H9 (cell line): ENCODE measurements around the gene ZNF467. TPM values are rescaled to one million over a fixed set of nuclear protein-coding genes. Genes with fewer than 3 reads are reported as not detected.

Experiments
- DNase-seq: peaks from one replicate; pipeline ENCODE4 v3.0.0-alpha.2; 2017
- H2AFZ ChIP-seq: one replicate; pipeline ENCODE4 v1.6.1; 2013; ENCODE audit warnings: mild to moderate bottlenecking, low read length, control low read depth, moderate library complexity
- H2AK5ac ChIP-seq: 2 replicates; pipeline ENCODE4 v1.6.1; 2013; ENCODE audit warnings: low read length, control low read depth, mixed read lengths; ENCODE audit not compliant: insufficient read length
- H2BK120ac ChIP-seq: one replicate; pipeline ENCODE4 v1.6.1; 2013; ENCODE audit warnings: low read depth, mild to moderate bottlenecking, low read length, control low read depth, inconsistent platforms; ENCODE audit not compliant: poor library complexity, severe bottlenecking
- H2BK12ac ChIP-seq: 2 replicates; pipeline ENCODE4 v1.6.1; 2013; ENCODE audit warnings: low read length, control low read depth, mixed read lengths, low read depth; ENCODE audit not compliant: insufficient read length
- H2BK15ac ChIP-seq: 2 replicates; pipeline ENCODE4 v1.6.1; 2013; ENCODE audit warnings: low read depth, low read length, control low read depth
- H2BK20ac ChIP-seq: one replicate; pipeline ENCODE4 v1.6.1; 2013; ENCODE audit warnings: low read depth, mild to moderate bottlenecking, low read length, control low read depth, inconsistent platforms; ENCODE audit not compliant: poor library complexity, severe bottlenecking
- H2BK5ac ChIP-seq: 2 replicates; pipeline ENCODE4 v1.6.1; 2013; ENCODE audit warnings: low read length, control low read depth, mixed read lengths; ENCODE audit not compliant: insufficient read length
- H3K14ac ChIP-seq: 2 replicates; pipeline ENCODE4 v1.6.1; 2013; ENCODE audit warnings: low read length, control low read depth; ENCODE audit not compliant: insufficient read depth
- H3K18ac ChIP-seq: 2 replicates; pipeline ENCODE4 v1.6.1; 2013; ENCODE audit warnings: low read depth, mild to moderate bottlenecking, mixed read lengths, low read length, control low read depth; ENCODE audit not compliant: insufficient read length
- H3K23ac ChIP-seq: 2 replicates; pipeline ENCODE4 v1.6.1; 2013; ENCODE audit warnings: low read length, control low read depth, mixed read lengths, low read depth; ENCODE audit not compliant: insufficient read length
- H3K23me2 ChIP-seq: 2 replicates; pipeline ENCODE4 v1.6.1; 2013; ENCODE audit warnings: low read depth, mild to moderate bottlenecking, mixed read lengths, low read length, control low read depth; ENCODE audit not compliant: insufficient read length, poor library complexity, severe bottlenecking
- H3K27ac ChIP-seq: 2 replicates; pipeline ENCODE4 v1.5.1; 2013; ENCODE audit warnings: low read length, control low read depth, mixed read lengths, low read depth; ENCODE audit not compliant: insufficient read length
- H3K27me3 ChIP-seq: 2 replicates; pipeline ENCODE4 v1.6.1; 2013; ENCODE audit warnings: low read length, control low read depth, inconsistent platforms; ENCODE audit not compliant: insufficient read depth
- H3K4ac ChIP-seq: 2 replicates; pipeline ENCODE4 v1.6.1; 2013; ENCODE audit warnings: low read depth, mild to moderate bottlenecking, control low read depth, inconsistent platforms, low read length, moderate library complexity
- H3K4me1 ChIP-seq: 2 replicates; pipeline ENCODE4 v1.6.1; 2013; ENCODE audit warnings: low read length, control low read depth, inconsistent platforms; ENCODE audit not compliant: insufficient read depth
- H3K4me2 ChIP-seq: 2 replicates; pipeline ENCODE4 v1.6.1; 2013; ENCODE audit warnings: low read length, control low read depth, mixed read lengths; ENCODE audit not compliant: insufficient read length, insufficient read depth
- H3K56ac ChIP-seq: 2 replicates; pipeline ENCODE4 v1.6.1; 2013; ENCODE audit warnings: low read depth, mild to moderate bottlenecking, mixed read lengths, low read length, control low read depth; ENCODE audit not compliant: insufficient read length
- H3K79me1 ChIP-seq: 2 replicates; pipeline ENCODE4 v1.6.1; 2013; ENCODE audit warnings: low read depth, mild to moderate bottlenecking, moderate library complexity, low read length, control low read depth, inconsistent platforms; ENCODE audit not compliant: insufficient read depth, poor library complexity, severe bottlenecking
- H3K79me2 ChIP-seq: 2 replicates; pipeline ENCODE4 v1.6.1; 2013; ENCODE audit warnings: low read length, control low read depth, inconsistent platforms; ENCODE audit not compliant: insufficient read depth
- H3K9ac ChIP-seq: 2 replicates; pipeline ENCODE4 v1.6.1; 2013; ENCODE audit warnings: low read length, control low read depth, mixed read lengths; ENCODE audit not compliant: insufficient read length; ENCODE audit errors: extremely low read depth
- H3K9me3 ChIP-seq: one replicate; pipeline ENCODE4 v1.6.1; 2013; ENCODE audit warnings: low read depth, low read length, inconsistent platforms; ENCODE audit not compliant: control insufficient read depth
- H3T11ph ChIP-seq: one replicate; pipeline ENCODE4 v1.6.1; 2013; ENCODE audit warnings: mild to moderate bottlenecking, low read length, control low read depth, inconsistent platforms
- H4K20me1 ChIP-seq: one replicate; pipeline ENCODE4 v1.6.1; 2013; ENCODE audit not compliant: control insufficient read depth, insufficient read length, insufficient read depth
- H4K5ac ChIP-seq: 2 replicates; pipeline ENCODE4 v1.6.1; 2013; ENCODE audit warnings: low read depth, mild to moderate bottlenecking, mixed read lengths, low read length, control low read depth; ENCODE audit not compliant: insufficient read length
- H4K8ac ChIP-seq: replicated peaks from 2 replicates; pipeline ENCODE4 v1.6.1; 2013; ENCODE audit warnings: low read length, control low read depth, mixed read lengths, low read depth; ENCODE audit not compliant: insufficient read length
- H4K91ac ChIP-seq: 2 replicates; pipeline ENCODE4 v1.6.1; 2013; ENCODE audit warnings: low read depth, mild to moderate bottlenecking, moderate library complexity, mixed read lengths, low read length, control low read depth; ENCODE audit not compliant: insufficient read length
- H3K27ac Mint-ChIP-seq, 3 experiments: 2 replicates in 2 of 3; 3 replicates in 1 of 3; pipeline ENCODE4 v1.8.0; 2020 to 2021; ENCODE audit warnings: mixed read lengths in 3 of 3, mild to moderate bottlenecking in 1 of 3, moderate library complexity in 1 of 3
- H3K27me3 Mint-ChIP-seq: 2 replicates; pipeline ENCODE4 v1.8.0; 2021; ENCODE audit warnings: low read depth, mild to moderate bottlenecking, moderate library complexity, mixed read lengths
- H3K36me3 Mint-ChIP-seq, 3 experiments: 2 replicates in 2 of 3; 3 replicates in 1 of 3; pipeline ENCODE4 v1.8.0; 2020 to 2021; ENCODE audit warnings: low read depth in 3 of 3, mixed read lengths in 3 of 3; ENCODE audit not compliant: insufficient read depth in 1 of 3
- H3K4me1 Mint-ChIP-seq, 2 experiments: 2 replicates each; pipeline ENCODE4 v1.8.0; 2020; ENCODE audit warnings: mixed read lengths in 2 of 2
- H3K4me3 Mint-ChIP-seq, 2 experiments: 2 replicates in 1 of 2; 3 replicates in 1 of 2; pipeline ENCODE4 v1.8.0; 2020 to 2021; ENCODE audit warnings: mild to moderate bottlenecking in 2 of 2, mixed read lengths in 2 of 2, moderate library complexity in 1 of 2
- H3K9me3 Mint-ChIP-seq, 2 experiments: 2 replicates in 1 of 2; 3 replicates in 1 of 2; pipeline ENCODE4 v1.8.0; 2020; ENCODE audit warnings: mild to moderate bottlenecking in 2 of 2, mixed read lengths in 2 of 2, moderate library complexity in 1 of 2
- WGBS: extraction: QIAGEN DNeasy Blood & Tissue Kit; methylation state at CpG from one replicate; pipeline ENCODE4 v1.1.7; 2013; ENCODE audit warnings: missing lambda C conversion rate, low lambda C conversion rate, mixed read lengths; ENCODE audit not compliant: insufficient read length; ENCODE audit errors: extremely low coverage; 5-methylcytosine and 5-hydroxymethylcytosine counted together
- total RNA-seq: library from RNA; stranded (reverse); gene quantifications from 2 replicates; pipeline ENCODE4 v1.2.1, GENCODE V29; 2021
- TF ChIP-seq, protein P1 (sequence below): fragments of 200-600 bp; sonication (generic); conservative IDR thresholded peaks from 3 replicates; pipeline ENCODE4 v1.8.0; 2021; ENCODE audit warnings: antibody characterized with exemption, mild to moderate bottlenecking

The ZNF467 gene
- total RNA-seq, 1 experiment from 2014 or later = 0.31 TPM

DNA sequence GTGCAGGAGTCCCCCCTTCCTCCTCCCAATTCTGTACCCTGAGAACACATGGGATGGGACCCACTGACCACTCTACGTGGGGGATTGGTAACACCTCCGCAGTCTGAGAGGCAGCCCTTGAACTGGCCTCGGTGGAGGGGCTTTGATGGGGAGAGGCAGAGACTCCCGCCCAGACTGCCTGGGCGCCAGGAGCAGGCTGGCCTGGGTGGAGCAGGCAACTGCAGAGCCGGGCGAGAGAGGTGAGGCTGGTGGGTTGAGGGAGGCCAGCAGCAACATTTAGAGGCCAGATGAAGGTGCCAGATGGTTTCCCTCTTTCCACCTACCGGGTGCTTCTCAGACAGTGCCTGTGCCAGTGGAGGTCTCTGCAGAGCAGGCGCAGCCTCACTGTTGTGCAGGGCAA is 30.7 kb upstream of the ZNF467 start:
- Histone ChIP-seq H2BK5ac (no peak overlapping the region), H2AK5ac (no peak overlapping the region), H3K79me2 (no peaks in the 10 kb centered on the region), H4K5ac (no peak overlapping the region), H4K8ac (no peak overlapping the region), H4K20me1 (no peaks in the 10 kb centered on the region), H3T11ph (no peak overlapping the region), H3K4me1 (no peaks in the 10 kb centered on the region), H3K27ac (no peak overlapping the region), H2AFZ (no peak overlapping the region), H3K79me1 (no peaks in the 10 kb centered on the region), H3K23me2 (no peaks in the 10 kb centered on the region), H2BK120ac (no peak overlapping the region), H3K4ac (no peak overlapping the region), H2BK15ac (no peak overlapping the region), H3K27me3 (no peaks in the 10 kb centered on the region), H2BK20ac (no peak overlapping the region), H2BK12ac (no peak overlapping the region), H3K9me3 (no peaks in the 10 kb centered on the region), H3K56ac (no peak overlapping the region), H3K18ac (no peak overlapping the region), H4K91ac (no peak overlapping the region), H3K4me2 (no peak overlapping the region), H3K14ac (no peak overlapping the region), H3K9ac (no peak overlapping the region), H3K23ac (no peak overlapping the region)
- Mint-ChIP-seq H3K27ac (no peak overlapping the region; a peak in 1 of 7 replicates), H3K4me1 (peaks cover 0 to 2% of the 10 kb centered on the region in 2 experiments; a peak in 2 of 4 replicates), H3K9me3 (no peaks in the 10 kb centered on the region), H3K27me3 (peaks cover 19% of the 10 kb centered on the region), H3K36me3 (no peaks in the 10 kb centered on the region), H3K4me3 (no peak overlapping the region)
- DNase-seq = no peak
- TF ChIP-seq, protein P1, sequence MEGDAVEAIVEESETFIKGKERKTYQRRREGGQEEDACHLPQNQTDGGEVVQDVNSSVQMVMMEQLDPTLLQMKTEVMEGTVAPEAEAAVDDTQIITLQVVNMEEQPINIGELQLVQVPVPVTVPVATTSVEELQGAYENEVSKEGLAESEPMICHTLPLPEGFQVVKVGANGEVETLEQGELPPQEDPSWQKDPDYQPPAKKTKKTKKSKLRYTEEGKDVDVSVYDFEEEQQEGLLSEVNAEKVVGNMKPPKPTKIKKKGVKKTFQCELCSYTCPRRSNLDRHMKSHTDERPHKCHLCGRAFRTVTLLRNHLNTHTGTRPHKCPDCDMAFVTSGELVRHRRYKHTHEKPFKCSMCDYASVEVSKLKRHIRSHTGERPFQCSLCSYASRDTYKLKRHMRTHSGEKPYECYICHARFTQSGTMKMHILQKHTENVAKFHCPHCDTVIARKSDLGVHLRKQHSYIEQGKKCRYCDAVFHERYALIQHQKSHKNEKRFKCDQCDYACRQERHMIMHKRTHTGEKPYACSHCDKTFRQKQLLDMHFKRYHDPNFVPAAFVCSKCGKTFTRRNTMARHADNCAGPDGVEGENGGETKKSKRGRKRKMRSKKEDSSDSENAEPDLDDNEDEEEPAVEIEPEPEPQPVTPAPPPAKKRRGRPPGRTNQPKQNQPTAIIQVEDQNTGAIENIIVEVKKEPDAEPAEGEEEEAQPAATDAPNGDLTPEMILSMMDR = no peak
- WGBS = no CpG with 5 or more reads among the region's 9 CpGs
